NCI-H2227 (cell line): Measurements from ENCODE around the gene GID8.

Experiments
- DNase-seq: peaks from one replicate; lab custom pipeline; 2025; ENCODE audit not compliant: unreplicated experiment; lab: John Stamatoyannopoulos, UW

Gene GID8

GRCh38 chr20:62982124-62983075, 44.5 kb downstream of the GID8 start:
- DNase-seq = no peak

- DNase-seq = no peak
These were observed 45.3 kb downstream of the GID8 start for GRCh38 chr20:62983210-62983609.

DNA sequence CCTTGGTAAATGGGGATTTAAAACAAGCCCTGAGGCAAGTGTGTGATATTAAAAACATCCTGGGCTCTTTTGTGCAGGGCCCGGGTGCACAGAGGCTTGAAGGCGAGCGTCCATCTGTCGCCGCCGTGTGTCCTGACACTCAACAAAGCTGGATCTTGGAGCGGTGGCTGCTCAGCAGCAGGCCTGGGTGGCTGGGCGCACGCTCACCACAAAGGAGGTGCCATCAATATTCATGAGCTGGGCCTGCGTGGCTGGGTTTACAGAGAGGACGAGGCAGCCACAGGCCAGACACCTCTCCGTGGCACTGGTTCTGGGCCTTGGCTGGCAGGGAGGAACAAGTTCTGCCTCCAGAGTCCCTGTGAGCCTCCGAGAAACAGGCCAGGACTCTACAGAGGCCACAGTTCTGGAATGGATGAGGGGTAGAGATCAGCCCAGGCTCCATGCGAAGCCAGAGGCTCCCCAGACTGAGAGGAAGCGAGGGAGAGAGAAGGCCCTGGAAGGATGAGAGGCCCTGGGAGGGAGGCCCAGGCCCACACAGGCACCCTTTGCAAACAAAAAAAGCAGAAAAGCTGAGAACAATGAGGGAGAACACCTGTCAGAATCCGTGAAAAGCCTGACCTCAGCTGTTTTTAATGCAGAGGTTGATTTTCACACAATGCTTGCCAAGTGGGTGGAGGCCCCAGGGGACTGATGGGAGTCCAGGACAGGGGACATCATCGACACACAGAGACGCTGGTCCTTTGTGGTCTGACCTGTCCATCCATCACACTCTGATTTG, 46.9 kb downstream of the GID8 start:
- DNase-seq = no peak

- no peak for DNase-seq
These were observed 47.5 kb downstream of the GID8 start for GRCh38 chr20:62985444-62985778.

DNA sequence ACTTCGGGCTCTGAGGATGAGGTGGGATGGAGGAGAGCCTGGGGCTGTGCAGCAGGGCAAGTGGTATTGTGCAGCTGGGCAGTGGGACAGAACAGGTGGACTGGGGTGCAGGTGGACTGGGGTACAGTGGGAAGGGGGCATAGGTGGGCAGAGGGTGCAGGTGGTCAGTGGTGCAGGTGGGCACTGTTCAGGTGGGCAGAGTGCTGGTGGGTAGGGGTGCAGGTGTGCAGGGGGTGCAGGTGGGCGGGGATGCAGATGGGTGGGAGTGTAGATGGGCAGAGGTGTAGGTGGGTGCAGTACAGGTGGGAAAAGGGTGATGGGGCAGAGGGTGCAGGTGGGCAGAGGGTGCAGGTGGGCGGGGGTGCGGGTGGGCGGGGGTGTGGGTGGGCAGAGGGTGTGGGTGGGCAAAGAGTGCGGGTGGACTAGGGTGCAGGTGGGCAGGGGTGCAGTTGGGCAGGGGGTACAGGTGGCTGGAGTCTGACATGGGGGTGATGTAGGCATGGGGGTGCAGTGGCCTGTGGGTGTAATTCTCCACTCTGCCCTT, 48.4 kb downstream of the GID8 start:
- no peak for DNase-seq

- DNase-seq = no peak
These were observed 49.2 kb downstream of the GID8 start for GRCh38 chr20:62987114-62987513.

DNA sequence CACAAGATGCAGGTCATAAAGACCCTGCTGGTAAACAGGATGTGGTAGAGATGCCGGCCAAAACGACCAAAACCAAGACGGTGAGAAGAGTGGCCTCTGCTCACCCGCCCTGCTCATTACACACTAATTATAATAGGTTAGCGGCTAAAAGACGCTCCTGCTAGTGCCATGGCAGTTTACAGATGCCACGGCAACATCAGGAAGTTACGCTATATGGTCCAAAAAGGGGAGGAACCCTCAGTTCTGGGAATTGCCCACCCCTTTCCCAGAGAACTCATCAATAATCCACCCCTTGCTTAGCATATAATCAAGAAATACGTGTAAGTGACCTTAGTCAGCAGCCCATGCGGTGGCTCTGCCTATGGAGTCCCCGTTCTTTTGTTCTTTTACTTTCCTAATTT, 51.3 kb downstream of the GID8 start:
- DNase-seq = no peak

GRCh38 chr20:62990306-62990825, 52.4 kb downstream of the GID8 start:
- no peak for DNase-seq

- no peak for DNase-seq
These were observed 53.4 kb downstream of the GID8 start for GRCh38 chr20:62991196-62991807.

DNA sequence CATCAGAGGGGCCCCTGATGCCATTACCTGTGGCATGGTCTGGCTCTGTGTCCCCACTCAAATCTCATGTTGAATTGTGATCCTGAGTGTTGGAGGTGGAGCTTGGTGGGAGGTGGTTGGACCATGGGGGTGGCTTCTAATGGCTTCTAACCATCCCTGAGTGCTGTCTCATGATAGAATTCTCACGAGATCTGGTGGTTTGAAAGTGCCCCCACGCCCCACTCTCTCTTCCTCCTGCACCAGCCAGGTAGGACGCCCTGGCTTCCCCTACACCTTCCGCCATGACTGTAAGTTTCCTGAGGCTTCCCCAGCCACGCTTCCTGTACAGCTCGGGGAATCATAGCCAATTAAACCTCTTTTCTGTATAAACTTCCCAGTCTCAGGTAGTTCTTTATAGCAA, 53.9 kb downstream of the GID8 start:
- no peak for DNase-seq

GRCh38 chr20:62993856-62994494, 56.0 kb downstream of the GID8 start:
- peak; percentile 26 for DNase-seq

DNA sequence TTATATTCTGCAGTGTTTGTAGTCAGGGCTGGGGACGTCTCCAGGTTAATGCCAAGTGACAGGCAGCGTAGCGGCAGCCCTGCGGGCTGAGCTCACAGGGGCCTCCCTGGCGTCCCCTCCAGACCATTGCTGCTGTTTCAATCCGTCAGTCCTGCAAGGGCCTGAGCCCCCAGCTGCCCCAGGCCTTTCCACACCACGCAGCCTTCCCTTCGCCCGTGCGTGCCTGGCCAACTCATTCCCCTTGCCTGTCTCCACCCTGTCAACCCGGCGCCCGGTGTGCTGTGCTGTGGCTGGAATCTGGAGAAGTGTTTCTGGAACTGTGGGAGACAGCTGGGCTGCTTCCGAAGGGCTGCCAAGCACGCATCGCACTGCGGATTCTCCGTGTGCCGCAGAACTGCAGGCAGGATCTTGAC, 56.9 kb downstream of the GID8 start:
- DNase-seq = no peak

DNA sequence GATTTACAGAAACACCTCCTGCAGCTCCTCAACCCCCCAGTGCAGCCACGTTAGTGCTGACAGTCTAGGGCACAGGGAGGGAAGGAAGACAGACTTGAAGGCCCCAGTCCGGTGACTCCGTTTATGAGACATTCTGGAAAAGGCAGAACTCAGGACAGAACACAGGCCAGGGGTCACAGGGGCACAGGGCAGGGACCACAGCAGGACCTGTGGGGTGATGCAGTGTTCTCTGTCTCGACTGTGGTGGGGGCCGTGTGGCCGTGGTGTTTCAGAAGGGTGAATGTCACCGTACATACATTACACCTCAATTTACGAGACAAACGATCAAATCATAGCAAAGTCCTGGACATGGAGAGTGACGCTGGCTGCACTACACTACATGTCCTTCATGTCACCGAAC, 57.5 kb downstream of the GID8 start:
- no peak for DNase-seq

GRCh38 chr20:62995898-62996595, 58.1 kb downstream of the GID8 start:
- no peak for DNase-seq

DNA sequence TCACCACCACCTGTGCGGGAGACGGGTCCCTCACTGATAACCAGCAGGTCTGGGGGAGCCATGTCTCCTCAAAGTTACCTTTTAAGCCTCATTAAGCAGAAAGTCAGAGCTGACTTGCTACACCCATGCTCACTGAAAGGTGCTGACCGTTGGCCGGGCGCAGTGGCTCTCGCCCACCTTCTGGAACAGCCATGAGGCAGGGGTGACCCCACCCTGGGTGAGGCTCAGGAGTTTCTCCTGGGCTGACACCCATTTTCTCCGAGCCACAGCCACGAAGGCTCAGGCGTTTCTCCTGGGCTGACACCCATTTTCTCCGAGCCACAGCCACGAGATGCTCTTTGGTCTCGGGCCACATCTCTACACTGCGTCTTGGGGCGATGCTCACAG, 58.6 kb downstream of the GID8 start:
- no peak for DNase-seq

- DNase-seq = no peak
These were observed 59.6 kb downstream of the GID8 start for GRCh38 chr20:62997417-62998035.
